Measurements from ENCODE around the gene LIFR.

DNA sequence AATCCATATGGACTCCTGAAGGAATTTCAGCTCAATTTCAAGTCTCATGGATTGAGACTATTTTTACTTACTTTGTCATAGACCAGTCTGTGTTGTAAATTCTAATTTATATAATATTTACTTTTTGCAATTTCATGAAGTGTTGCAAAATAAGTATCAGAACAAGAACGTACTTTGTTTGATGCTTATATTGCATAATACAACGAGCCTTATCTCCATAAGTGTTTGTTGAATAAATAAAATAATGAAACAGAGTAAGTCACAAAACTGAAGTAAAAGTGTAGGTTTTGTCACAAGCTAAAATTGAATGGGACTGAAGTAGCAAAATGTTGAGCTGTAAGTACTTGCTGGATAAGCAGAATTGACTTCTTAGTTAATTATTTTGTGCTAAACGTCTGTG is 3.0 kb upstream of the LIFR start:
- TF ChIP-seq, protein P1, sequence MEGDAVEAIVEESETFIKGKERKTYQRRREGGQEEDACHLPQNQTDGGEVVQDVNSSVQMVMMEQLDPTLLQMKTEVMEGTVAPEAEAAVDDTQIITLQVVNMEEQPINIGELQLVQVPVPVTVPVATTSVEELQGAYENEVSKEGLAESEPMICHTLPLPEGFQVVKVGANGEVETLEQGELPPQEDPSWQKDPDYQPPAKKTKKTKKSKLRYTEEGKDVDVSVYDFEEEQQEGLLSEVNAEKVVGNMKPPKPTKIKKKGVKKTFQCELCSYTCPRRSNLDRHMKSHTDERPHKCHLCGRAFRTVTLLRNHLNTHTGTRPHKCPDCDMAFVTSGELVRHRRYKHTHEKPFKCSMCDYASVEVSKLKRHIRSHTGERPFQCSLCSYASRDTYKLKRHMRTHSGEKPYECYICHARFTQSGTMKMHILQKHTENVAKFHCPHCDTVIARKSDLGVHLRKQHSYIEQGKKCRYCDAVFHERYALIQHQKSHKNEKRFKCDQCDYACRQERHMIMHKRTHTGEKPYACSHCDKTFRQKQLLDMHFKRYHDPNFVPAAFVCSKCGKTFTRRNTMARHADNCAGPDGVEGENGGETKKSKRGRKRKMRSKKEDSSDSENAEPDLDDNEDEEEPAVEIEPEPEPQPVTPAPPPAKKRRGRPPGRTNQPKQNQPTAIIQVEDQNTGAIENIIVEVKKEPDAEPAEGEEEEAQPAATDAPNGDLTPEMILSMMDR (IDR thresholded peaks at IDR 0.05; ENCODE audit: borderline replicate concordance, extremely low read depth, low read length, poor library complexity, severe bottlenecking) = no peak
- no peak for TF ChIP-seq EZH2 (IDR thresholded peaks at IDR 0.05; ENCODE audit: borderline replicate concordance, low read depth, low read length, severe bottlenecking)

Data from DND-41 (cell line).